Thoracic aorta (tissue), 2 donors: Measurements from ENCODE around the gene SLC24A3. TPM values are rescaled to one million over a fixed set of nuclear protein-coding genes. Genes with fewer than 3 reads are reported as not detected.

ENCODE experiments used
- ATAC-seq: fragments of 150-250 bp; one replicate; pipeline ENCODE4 v1.8.0; 2017; ENCODE audit warnings: low read depth; ENCODE audit not compliant: insufficient number of reproducible peaks, low FRiP score
- DNase-seq: peaks from one replicate; pipeline ENCODE4 v3.0.0-alpha.2; 2020; ENCODE audit warnings: low spot score
- H3K27ac ChIP-seq, 2 donors: fragments of 200-600 bp; sonication (generic); 1 replicate in 1 of 2; 2 replicates in 1 of 2; pipeline ENCODE4 v1.5.1; 2016; ENCODE audit warnings: mild to moderate bottlenecking in 2 of 2, moderate library complexity in 2 of 2
- H3K27me3 ChIP-seq: fragments of 200-600 bp; sonication (generic); replicated peaks from 2 replicates; pipeline ENCODE4 v1.6.0; 2016; ENCODE audit warnings: mild to moderate bottlenecking; ENCODE audit not compliant: insufficient read depth
- H3K36me3 ChIP-seq: fragments of 200-600 bp; sonication (generic); one replicate; pipeline ENCODE4 v1.5.1; 2016
- H3K4me1 ChIP-seq, 2 donors: fragments of 200-600 bp; sonication (generic); 1 replicate in 1 of 2; 2 replicates in 1 of 2; pipeline versions ENCODE4 v1.5.1 to v1.6.0; 2016; ENCODE audit warnings: low read depth in 2 of 2, mild to moderate bottlenecking in 1 of 2; ENCODE audit not compliant: control insufficient read depth in 1 of 2
- H3K4me3 ChIP-seq: fragments of 200-600 bp; sonication (generic); 2 replicates; pipeline ENCODE4 v1.5.1; 2016; ENCODE audit warnings: mild to moderate bottlenecking
- H3K9me3 ChIP-seq: fragments of 200-600 bp; sonication (generic); 2 replicates; pipeline ENCODE4 v1.5.1; 2016
- total RNA-seq, 2 donors: library from RNA; depleted of rRNA; stranded (reverse); fragments of >200 nt; gene quantifications; one replicate each; pipeline versions ENCODE4 v1.1.0 to v1.2.3, GENCODE V29; 2016
- TF ChIP-seq, protein P1 (sequence below): fragments of 200-600 bp; sonication (generic); IDR thresholded peaks from one replicate; pipeline ENCODE4 v1.5.1; 2019; ENCODE audit warnings: antibody characterized with exemption

Gene SLC24A3
- total RNA-seq, 2 donors from 2014 or later: 8.3 to 31.4 TPM

GRCh38 chr20:19449051-19449450, 236.6 kb downstream of the SLC24A3 start:
- peaks cover 5 to 10% of the 10 kb centered on the region in 2 donors for H3K4me1 ChIP-seq
- TF ChIP-seq, protein P1, sequence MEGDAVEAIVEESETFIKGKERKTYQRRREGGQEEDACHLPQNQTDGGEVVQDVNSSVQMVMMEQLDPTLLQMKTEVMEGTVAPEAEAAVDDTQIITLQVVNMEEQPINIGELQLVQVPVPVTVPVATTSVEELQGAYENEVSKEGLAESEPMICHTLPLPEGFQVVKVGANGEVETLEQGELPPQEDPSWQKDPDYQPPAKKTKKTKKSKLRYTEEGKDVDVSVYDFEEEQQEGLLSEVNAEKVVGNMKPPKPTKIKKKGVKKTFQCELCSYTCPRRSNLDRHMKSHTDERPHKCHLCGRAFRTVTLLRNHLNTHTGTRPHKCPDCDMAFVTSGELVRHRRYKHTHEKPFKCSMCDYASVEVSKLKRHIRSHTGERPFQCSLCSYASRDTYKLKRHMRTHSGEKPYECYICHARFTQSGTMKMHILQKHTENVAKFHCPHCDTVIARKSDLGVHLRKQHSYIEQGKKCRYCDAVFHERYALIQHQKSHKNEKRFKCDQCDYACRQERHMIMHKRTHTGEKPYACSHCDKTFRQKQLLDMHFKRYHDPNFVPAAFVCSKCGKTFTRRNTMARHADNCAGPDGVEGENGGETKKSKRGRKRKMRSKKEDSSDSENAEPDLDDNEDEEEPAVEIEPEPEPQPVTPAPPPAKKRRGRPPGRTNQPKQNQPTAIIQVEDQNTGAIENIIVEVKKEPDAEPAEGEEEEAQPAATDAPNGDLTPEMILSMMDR: no peak
- peak overlapping the region in 1 of 2 donors; percentile 12 for H3K27ac ChIP-seq
- H3K4me3 ChIP-seq: peak overlapping the region; percentile 1
- no peaks in the 10 kb centered on the region for H3K27me3 ChIP-seq
- no peaks in the 10 kb centered on the region for H3K36me3 ChIP-seq
- no peak for DNase-seq
- H3K9me3 ChIP-seq: no peaks in the 10 kb centered on the region
- no peak for ATAC-seq

DNA sequence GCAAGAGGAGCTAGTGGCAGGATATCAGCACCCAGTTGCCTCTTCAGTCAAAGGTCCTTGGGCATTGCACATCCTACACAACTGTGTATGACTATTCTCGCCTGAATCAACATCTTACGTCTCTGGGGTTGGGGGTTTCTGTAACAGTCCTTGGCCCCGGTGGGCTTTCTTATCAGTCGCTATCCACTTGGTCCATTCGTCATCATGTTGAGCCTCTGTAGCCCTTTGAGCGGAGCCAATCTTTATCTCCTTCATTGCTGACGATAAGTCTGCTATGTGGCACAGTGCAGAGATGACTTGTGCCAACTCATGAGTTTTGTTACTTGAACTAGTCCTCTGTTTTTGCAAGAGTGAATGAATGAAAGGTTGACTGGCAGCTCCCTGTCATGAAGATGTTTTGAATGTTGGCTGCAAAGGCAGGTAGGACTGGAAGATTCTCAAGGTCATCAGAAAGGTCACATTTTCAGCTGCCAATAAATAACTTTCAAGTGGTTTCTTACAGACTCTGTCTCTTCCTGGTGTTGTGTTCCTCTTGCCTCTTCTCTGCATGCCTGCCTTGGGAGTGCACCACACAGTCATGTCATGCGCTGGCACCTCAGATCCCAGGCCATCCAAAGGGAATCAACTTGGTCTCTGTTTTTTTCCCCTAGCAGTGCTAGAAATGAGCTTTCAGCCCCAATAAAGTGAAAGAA, 238.9 kb downstream of the SLC24A3 start:
- no peaks in the 10 kb centered on the region for H3K36me3 ChIP-seq
- DNase-seq: no peak
- no peak for ATAC-seq
- TF ChIP-seq, protein P1: no peak
- no peaks in the 10 kb centered on the region for H3K27me3 ChIP-seq
- H3K9me3 ChIP-seq: no peaks in the 10 kb centered on the region
- H3K4me3 ChIP-seq: no peak overlapping the region
- H3K27ac ChIP-seq: no peak overlapping the region
- H3K4me1 ChIP-seq: peaks cover 5 to 13% of the 10 kb centered on the region in 2 donors

- TF ChIP-seq, protein P1: no peak
- no peak overlapping the region for H3K27ac ChIP-seq
- no peaks in the 10 kb centered on the region for H3K36me3 ChIP-seq
- H3K9me3 ChIP-seq: no peaks in the 10 kb centered on the region
- H3K4me1 ChIP-seq: peaks cover 10 to 18% of the 10 kb centered on the region in 2 donors
- H3K4me3 ChIP-seq: no peak overlapping the region
- no peaks in the 10 kb centered on the region for H3K27me3 ChIP-seq
- no peak for DNase-seq
- ATAC-seq: no peak
Observed at GRCh38 chr20:19451923-19452295, 239.5 kb downstream of the SLC24A3 start.

- TF ChIP-seq, protein P1: no peak
- no peak overlapping the region for H3K4me3 ChIP-seq
- H3K4me1 ChIP-seq: peaks cover 19 to 30% of the 10 kb centered on the region in 2 donors
- H3K36me3 ChIP-seq: no peaks in the 10 kb centered on the region
- H3K27ac ChIP-seq: no peak overlapping the region
- no peaks in the 10 kb centered on the region for H3K9me3 ChIP-seq
- no peaks in the 10 kb centered on the region for H3K27me3 ChIP-seq
- DNase-seq: no peak
- no peak for ATAC-seq
Observed at GRCh38 chr20:19453410-19453809, 241.0 kb downstream of the SLC24A3 start.

DNA sequence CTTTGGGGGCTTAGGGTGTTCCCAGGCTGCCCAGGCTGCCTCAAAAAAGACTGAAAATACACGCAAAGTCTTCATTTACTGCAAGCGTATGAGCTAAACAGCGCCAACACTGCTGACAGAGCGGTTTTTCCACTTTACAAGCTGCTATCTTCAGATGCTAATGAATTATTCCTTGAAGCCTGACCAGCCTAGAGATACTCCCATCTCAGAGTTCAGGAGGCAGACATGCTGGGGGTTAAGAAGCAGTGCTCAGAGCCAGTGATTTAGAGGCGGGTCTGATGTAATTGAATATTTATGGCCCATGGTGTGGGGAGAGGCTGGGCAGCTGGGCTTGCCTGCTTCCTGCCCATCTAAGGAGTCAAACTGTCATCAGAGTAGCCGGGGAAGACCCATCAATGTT, 241.4 kb downstream of the SLC24A3 start:
- no peaks in the 10 kb centered on the region for H3K27me3 ChIP-seq

More for the DNA sequence above, 241.4 kb downstream of the SLC24A3 start:
- no peak overlapping the region for H3K4me3 ChIP-seq
- ATAC-seq (no peak), DNase-seq (no peak)
- no peaks in the 10 kb centered on the region for H3K36me3 ChIP-seq
- TF ChIP-seq, protein P1: no peak
- no peak overlapping the region for H3K27ac ChIP-seq
- no peaks in the 10 kb centered on the region for H3K9me3 ChIP-seq
- peaks cover 19 to 29% of the 10 kb centered on the region in 2 donors for H3K4me1 ChIP-seq
